HFFc6 (cell line): ENCODE results near the gene KCTD15. TPM values are rescaled to one million over a fixed set of nuclear protein-coding genes. Genes with fewer than 3 reads are reported as not detected.

Experiments
- DNase-seq: peaks from one replicate; pipeline ENCODE4 v3.0.0-alpha.2; 2018
- H3K27ac Mint-ChIP-seq: 2 replicates; pipeline ENCODE4 v1.8.0; 2020; ENCODE audit warnings: mild to moderate bottlenecking, mixed read lengths
- H3K27me3 Mint-ChIP-seq: 2 replicates; pipeline ENCODE4 v1.8.0; 2021; ENCODE audit warnings: mild to moderate bottlenecking, moderate library complexity, mixed read lengths; ENCODE audit not compliant: insufficient read depth
- H3K36me3 Mint-ChIP-seq: 2 replicates; pipeline ENCODE4 v1.8.0; 2021; ENCODE audit warnings: low read depth, mixed read lengths
- H3K4me1 Mint-ChIP-seq: 2 replicates; pipeline ENCODE4 v1.8.0; 2020; ENCODE audit warnings: low read depth, mixed read lengths
- H3K4me3 Mint-ChIP-seq: 2 replicates; pipeline ENCODE4 v1.8.0; 2020; ENCODE audit warnings: mild to moderate bottlenecking, moderate library complexity, mixed read lengths
- H3K9me3 Mint-ChIP-seq: 2 replicates; pipeline ENCODE4 v1.8.0; 2020; ENCODE audit warnings: mild to moderate bottlenecking, mixed read lengths
- CTCF ChIP-seq: fragments of 200-600 bp; sonication (generic); IDR thresholded peaks from 2 replicates; pipeline ENCODE4 v1.5.0; 2021; ENCODE audit warnings: antibody characterized with exemption, mild to moderate bottlenecking
- long read RNA-seq: library from polyadenylated mRNA; unstranded; transcript quantifications from one replicate; pipeline ENCODE4 v2.0.0, GENCODE V29; 2019
- total RNA-seq, 6 experiments: library from RNA; stranded (reverse); fragmentation: NEBNext Ultra II Directional; extraction: Animal tissue kit (Norgen Biotek cat#: 25700); gene quantifications; 2 replicates in 1 of 6; 3 replicates in 5 of 6; pipeline ENCODE4 v1.2.3, GENCODE V29; 2021

Gene KCTD15
- 10 to 100 TPM in 1 of 6 experiments, 1 to 10 TPM in 5; 5.9 to 11.7 (median 7.1) TPM for total RNA-seq
- long read RNA-seq, partial matches to known transcripts = 0 of 1 reads
- long read RNA-seq, other reads (novel, unspliced or antisense) = 1 of 1 reads

- no peak for TF ChIP-seq CTCF
- peak within 1 kb of the TSS; percentile 86 for H3K4me3 Mint-ChIP-seq
- H3K4me1 Mint-ChIP-seq = no peaks in the 10 kb centered on the region
- peaks cover 10% of the 10 kb centered on the region for H3K27me3 Mint-ChIP-seq
- no peaks in the 10 kb centered on the region for H3K9me3 Mint-ChIP-seq
- H3K27ac Mint-ChIP-seq = peak within 1 kb of the TSS; percentile 42; the same call in 1 of the 2 replicates
- H3K36me3 Mint-ChIP-seq = no peaks in the 10 kb centered on the region
- DNase-seq = no peak
Measured at GRCh38 chr19:33796164-33796875, at the start of gene KCTD15. Gene KCTD15 (plus strand): TSS chr19:33796870. CDS start chr19:33800455, 3,585 bp downstream.

- DNase-seq = no peak
- no peaks in the 10 kb centered on the region for H3K4me1 Mint-ChIP-seq
- no peak overlapping the region for H3K4me3 Mint-ChIP-seq
- H3K36me3 Mint-ChIP-seq = no peaks in the 10 kb centered on the region
- no peak for TF ChIP-seq CTCF
- peaks cover 4% of the 10 kb centered on the region for H3K27me3 Mint-ChIP-seq
- H3K27ac Mint-ChIP-seq = no peak overlapping the region
- peaks cover 9% of the 10 kb centered on the region for H3K9me3 Mint-ChIP-seq
Measured at GRCh38 chr19:33747273-33747672, 49.4 kb upstream of the KCTD15 start.

GRCh38 chr19:33748231-33748630, 48.4 kb upstream of the KCTD15 start:
- Mint-ChIP-seq H3K27ac (no peak overlapping the region), H3K27me3 (peaks cover 6% of the 10 kb centered on the region), H3K4me3 (no peak overlapping the region), H3K4me1 (no peaks in the 10 kb centered on the region), H3K9me3 (peaks cover 9% of the 10 kb centered on the region), H3K36me3 (no peaks in the 10 kb centered on the region)
- DNase-seq = no peak
- TF ChIP-seq CTCF = no peak

GRCh38 chr19:33749016-33749415, 47.7 kb upstream of the KCTD15 start:
- Mint-ChIP-seq H3K4me1 (no peaks in the 10 kb centered on the region), H3K36me3 (no peaks in the 10 kb centered on the region), H3K9me3 (peaks cover 2% of the 10 kb centered on the region), H3K27ac (no peak overlapping the region), H3K4me3 (no peak overlapping the region), H3K27me3 (peaks cover 6% of the 10 kb centered on the region)
- no peak for DNase-seq
- TF ChIP-seq CTCF = no peak

- Mint-ChIP-seq H3K4me1 (no peaks in the 10 kb centered on the region), H3K27me3 (peaks cover 6% of the 10 kb centered on the region), H3K27ac (no peak overlapping the region), H3K9me3 (no peaks in the 10 kb centered on the region; the same call in 1 of the 2 replicates), H3K4me3 (no peak overlapping the region), H3K36me3 (no peaks in the 10 kb centered on the region)
- TF ChIP-seq CTCF = no peak
- no peak for DNase-seq
Measured at GRCh38 chr19:33749619-33750175, 47.0 kb upstream of the KCTD15 start.
